HG03064 (cell line): ENCODE measurements around the gene MYH4.

Experiments used
- ATAC-seq: cut with Tn5 transposase; IDR thresholded peaks from one replicate; pipeline ENCODE4 v1.9.1; 2021; ENCODE audit warnings: low read depth; ENCODE audit not compliant: unreplicated experiment

MYH4 gene

GRCh38 chr17:10469459-10469858 lies at the start of gene MYH4:
MYH4 (minus strand) TSS chr17:10469559; CDS start chr17:10466745, 2,814 bp downstream.
- ATAC-seq, result no peak

DNA sequence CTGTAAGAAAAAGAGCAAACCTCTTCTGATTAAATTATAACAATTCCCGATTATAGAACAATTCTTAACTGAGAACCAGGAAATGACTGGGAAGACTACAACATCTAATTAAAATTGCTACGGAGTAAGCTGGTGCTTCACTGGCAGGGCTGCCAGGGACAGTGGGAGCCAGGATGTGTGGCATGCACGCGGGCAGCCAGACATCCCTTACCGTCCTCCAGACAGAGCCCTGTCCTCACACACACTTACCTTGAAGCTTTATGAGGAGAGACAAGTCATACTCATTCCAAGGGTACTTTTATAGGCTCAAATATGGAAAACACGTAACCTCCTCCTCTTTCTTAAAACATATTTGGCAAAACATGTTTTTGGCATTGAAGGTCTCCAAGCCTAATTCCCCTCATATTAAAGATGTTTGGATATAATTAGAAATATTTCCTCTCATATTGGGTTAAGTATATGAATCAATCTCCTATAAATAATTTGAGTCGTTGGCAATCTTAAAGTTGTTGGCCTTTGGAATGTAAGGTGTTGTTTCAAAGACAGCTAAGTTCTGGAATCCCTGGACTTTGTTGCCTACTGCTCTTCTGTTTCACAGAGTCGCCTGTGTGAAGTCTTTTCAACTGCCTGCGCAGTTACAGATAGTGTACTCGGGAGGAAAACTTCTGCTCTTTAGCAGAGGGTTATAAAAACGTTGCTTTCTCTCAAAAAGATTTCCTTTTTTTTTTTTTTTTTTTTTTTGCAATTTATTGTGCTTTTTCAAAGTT lies 49.1 kb upstream of the MYH4 start, which contains the start of gene MYH1:
TSS of gene MYH1 (minus strand) at position 272 of the 767 bp plus-strand sequence. CDS start 1,900 bp downstream, outside the sequence.
- no peak for ATAC-seq

DNA sequence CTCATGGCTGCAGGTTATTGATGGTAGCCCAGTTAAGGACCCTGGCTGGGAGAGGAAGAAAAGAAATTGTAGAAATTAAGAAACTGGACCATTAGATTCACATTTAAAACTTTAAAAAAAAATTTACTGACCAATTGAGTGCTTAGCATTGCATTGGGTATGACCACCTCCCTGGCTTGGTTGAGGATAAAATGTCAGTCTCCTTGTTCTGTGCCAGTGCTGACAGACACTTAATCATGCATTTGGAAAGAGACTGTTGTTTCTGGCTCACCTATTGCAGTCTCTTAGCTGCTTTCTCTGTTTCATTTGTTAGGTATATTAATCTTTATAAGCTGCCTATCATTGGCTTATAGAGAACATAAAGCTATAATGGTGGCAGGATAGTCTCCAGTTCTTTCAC lies 47.3 kb upstream of the MYH4 start:
- no peak for ATAC-seq

- no peak for ATAC-seq
Measured at GRCh38 chr17:10516065-10516464, 46.7 kb upstream of the MYH4 start.

DNA sequence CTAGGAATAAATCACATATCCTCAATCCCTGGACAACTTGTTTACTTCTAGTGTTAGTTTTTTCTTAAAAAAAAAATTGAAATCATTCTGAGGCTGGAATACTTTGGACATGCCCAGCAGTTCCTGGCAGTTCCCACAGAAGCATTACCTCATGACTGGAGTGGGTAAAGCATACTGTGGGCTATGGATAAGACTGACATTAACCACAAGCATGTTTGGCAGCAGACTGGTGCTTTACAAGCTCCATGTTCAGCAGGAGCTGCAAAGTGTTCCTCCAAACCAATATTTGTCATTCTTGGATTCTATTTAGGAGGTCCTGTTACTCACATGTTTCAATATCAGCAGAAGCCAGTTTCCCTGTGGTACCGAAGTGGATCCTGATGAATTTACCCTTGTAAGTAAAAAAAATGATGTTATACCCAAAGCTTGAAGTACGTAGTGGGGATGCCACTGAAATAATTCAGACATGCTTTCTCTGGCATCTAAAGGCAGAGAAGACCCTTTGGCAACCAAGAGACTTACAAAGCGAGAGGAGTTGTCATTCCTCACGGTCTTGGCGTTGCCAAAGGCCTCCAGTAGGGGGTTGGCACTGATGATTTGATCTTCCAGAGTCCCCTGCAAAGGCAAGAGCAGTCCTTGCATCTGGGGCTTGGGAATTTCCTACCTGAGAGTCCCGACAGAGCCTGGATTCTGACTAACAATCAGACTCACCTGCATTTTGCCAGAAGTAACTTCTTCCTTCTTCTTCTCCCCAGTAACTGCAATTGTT lies 44.1 kb upstream of the MYH4 start:
- no peak for ATAC-seq

DNA sequence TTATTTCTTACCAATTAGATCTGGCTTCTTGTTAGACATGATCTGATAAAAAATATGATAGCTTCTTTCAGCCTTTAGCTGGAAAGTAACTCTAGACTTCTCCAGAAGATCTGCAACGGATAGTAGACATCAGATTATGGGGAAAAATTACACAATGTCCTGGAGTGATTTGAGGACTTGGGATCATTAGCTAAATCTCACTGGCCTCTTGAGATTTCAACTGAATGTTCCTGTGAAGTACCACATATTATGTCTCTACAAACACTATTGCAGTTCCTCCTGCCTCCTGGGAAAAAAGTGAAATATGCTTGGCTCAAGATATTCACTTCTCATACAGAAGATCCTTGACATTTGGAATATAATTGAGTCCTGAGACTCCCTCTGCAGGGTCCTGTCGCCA lies 43.5 kb upstream of the MYH4 start:
- no peak for ATAC-seq

- no peak for ATAC-seq
Measured at GRCh38 chr17:10499950-10500349, 30.6 kb upstream of the MYH4 start.

DNA sequence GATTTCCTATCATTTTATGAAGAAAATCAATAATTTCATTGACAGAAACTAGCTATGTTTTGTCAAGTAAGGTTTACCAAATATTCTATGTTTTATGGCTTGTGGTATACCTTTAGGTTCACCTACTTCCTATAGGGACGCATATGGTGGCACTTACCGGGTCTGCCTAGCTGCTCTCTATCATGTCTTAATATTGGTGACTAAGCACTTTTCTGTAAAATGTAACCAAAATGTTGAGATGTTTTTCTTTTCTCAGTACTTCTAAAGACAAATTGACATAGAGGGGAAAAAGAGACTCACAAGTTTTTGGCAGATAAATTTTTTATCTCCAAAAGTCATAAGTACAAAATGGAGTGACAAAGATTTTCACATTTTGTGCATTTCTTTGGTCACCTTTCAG lies 22.6 kb upstream of the MYH4 start:
- ATAC-seq, result no peak

- ATAC-seq, result no peak
Measured at GRCh38 chr17:10482252-10482651, 12.9 kb upstream of the MYH4 start.

DNA sequence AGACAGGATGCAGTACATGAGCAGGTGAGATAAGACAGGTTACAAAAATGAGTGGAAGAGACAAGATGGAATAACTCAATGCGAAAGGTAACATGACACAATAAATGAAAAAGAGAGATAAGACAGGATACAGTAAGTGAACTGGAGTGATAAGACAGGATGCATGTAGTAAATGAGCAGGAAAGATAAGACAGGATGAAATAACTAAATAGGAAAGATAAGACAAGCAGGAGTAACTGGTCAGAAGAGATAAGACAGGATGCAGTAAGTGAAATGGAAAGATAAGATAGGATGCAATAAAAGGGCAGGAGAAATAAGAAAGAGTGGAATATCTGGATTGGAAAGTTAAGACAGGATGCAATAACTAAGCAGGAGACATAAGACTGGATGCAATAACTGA lies 8.3 kb upstream of the MYH4 start:
- no peak for ATAC-seq

DNA sequence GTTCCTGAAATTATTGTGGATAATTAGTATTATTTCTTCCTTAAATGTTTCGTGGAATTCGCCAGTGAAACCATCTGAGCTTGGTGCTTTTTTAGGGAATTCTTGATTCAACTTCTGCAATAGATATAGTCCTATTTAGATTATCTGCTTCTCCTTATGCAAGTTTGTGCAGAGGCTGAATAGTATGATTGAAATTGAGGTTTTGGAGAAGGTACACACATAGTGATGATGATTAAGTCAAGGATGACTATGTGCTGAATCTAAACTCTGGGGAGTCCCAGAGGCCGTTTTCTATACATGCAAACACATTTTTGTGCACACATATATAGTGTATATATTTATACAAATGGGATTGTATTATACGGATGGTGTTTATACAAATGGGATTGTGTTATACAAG lies 5.2 kb upstream of the MYH4 start:
- no peak for ATAC-seq

GRCh38 chr17:10471858-10472257 lies 2.5 kb upstream of the MYH4 start:
- no peak for ATAC-seq

DNA sequence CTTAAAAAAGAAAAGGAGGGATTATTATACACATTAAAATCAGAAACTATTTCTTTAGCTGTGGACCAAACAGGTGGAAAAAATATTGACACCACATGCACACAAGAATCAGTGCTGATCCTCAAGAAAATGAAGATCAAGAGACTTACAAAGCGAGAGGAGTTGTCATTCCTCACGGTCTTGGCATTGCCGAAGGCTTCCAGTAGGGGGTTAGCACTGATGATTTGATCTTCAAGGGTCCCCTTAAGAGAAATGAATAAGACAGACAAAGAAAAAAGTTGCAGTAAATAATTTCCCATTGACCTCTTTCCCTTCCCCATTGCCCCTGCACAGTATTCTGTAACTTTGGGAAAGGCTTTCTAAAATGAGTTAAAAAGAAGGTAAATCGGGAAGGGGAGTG lies 6.0 kb downstream of the MYH4 start:
- ATAC-seq, result no peak

DNA sequence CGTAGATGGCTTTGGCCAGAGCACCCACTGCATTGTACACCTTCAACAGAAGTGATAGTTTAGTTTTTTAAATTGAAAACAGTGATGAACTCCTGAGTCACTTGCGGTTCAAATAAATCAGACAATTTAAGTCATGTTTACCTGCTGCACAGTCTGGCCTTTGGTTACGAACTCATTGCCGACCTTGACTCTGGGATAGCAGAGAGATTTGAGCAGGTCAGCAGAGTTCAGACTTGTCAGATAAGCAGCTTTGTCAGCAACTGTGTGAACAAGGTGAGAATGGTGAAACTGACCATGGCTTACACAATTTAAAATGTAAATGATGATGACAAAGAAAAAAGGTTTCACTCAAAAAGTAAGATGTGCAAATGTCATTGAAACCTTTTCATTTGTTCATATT lies 9.3 kb downstream of the MYH4 start:
- ATAC-seq, result no peak

GRCh38 chr17:10458701-10459100 lies 10.7 kb downstream of the MYH4 start:
- no peak for ATAC-seq

DNA sequence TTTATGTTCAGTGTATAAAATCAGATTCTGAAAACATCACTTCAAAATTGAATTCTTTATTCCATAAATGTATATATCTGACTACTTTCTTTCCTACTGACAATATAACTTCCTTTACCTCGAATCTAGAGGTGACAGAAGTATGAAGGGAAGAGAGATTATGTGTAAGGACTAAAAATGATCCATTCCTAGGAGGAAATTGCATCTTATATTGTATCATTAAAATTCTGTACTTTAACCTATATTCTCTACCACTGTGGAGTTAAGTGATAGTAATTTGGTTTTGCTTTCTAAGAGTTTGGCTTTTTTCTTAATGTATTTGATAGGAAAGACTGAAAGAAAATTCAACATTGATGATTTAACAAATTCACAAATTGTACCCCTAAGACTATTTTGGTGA lies 11.4 kb downstream of the MYH4 start:
- no peak for ATAC-seq

- ATAC-seq, result no peak
Measured at GRCh38 chr17:10447026-10447931, 22.1 kb downstream of the MYH4 start.

- ATAC-seq, result no peak
Measured at GRCh38 chr17:10439816-10440215, 29.5 kb downstream of the MYH4 start.

DNA sequence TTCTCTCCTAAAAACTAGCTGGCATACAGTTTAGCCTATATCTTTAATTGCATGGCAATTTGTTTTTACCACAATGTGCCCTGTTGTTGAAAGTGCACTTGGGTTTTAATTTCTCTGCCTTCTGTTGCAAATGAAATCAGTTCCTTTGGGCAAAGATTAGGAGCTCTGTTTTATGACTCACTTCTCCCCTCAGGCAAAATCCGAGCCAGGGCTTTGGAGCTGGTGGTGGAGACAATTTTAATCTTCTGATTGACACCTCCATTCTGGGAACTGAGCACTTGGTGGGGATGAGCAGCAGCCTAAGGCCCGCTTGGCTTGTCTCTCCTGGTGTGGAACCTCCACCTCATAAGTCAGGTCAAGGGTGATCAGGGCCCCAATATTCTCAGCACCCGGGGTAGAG lies 34.3 kb downstream of the MYH4 start:
- no peak for ATAC-seq

DNA sequence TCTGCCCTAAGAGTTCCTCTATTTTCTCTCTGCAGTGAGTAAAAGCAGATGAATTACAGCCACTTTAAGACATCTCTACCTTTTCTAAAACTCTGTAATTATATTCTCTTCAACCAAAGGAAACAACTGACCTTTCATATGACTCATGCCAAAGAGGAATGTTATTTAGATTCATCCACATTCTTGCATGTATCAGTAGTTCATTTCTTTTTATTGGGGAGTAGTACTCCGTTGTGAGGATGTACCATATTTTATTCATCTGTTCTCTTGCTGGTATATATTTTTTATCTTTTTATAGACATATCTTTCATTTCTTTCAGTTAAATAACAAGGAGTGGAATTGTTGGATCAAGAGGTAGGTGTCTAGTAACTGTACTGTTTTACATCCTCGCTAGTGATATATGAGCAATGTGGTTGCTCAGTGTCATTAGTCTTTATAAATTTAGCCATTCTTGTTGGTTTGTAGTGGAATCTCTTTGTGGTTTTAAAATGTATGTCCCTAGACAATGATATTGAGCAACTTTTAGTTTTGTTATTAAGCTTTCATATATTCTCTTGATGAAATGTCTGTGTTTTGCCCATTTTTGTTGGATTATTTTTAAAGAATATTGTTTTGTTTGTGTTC lies 39.8 kb downstream of the MYH4 start:
- no peak for ATAC-seq
